SK-N-SH (cell line): Measurements from ENCODE around the gene PRDM15. TPM values are rescaled to one million over a fixed set of nuclear protein-coding genes. Genes with fewer than 3 reads are reported as not detected.

ENCODE experiments used
- CTCF ChIA-PET: fragments of 300-600, 350-600 bp; formaldehyde crosslinking; extraction: SDS; loops from one replicate; lab custom pipeline; 2021; lab: Yijun Ruan, JAX
- POLR2A ChIA-PET: fragments of 350-600 bp; sonication (Branson Sonifier 250); formaldehyde crosslinking; extraction: SDS; loops from one replicate; lab custom pipeline; 2020; ENCODE audit warnings: antibody characterized with exemption, inconsistent platforms; lab: Yijun Ruan, JAX
- DNase-seq: peaks from one replicate; pipeline ENCODE4 v3.0.0; 2012
- H2AFZ ChIP-seq: fragments of 200-600 bp; sonication (generic); 2 replicates; pipeline ENCODE4 v1.8.1; 2016; ENCODE audit warnings: antibody characterized with exemption, mild to moderate bottlenecking, low read depth
- H3F3A ChIP-seq: fragments of 200-600 bp; sonication (generic); replicated peaks from 2 replicates; pipeline ENCODE3; 2016; ENCODE audit warnings: antibody characterized with exemption, mild to moderate bottlenecking; ENCODE audit not compliant: insufficient read depth
- H3K27ac ChIP-seq, 2 experiments: fragments of 200-500 bp in 1 of 2; fragments of 200-600 bp in 1 of 2; sonication (Bioruptor generic) in 1 of 2; sonication (generic), shearing (Covaris generic) in 1 of 2; 2 replicates each; pipeline versions ENCODE4 v1.5.1 to v1.6.1; 2014 to 2016; ENCODE audit warnings: low read depth in 2 of 2, inconsistent platforms in 1 of 2, low read length in 1 of 2, mild to moderate bottlenecking in 1 of 2, mixed read lengths in 1 of 2
- H3K27me3 ChIP-seq: fragments of 200-600 bp; sonication (generic), shearing (Covaris generic); 2 replicates; pipeline ENCODE4 v1.6.1; 2016; ENCODE audit warnings: mixed run types; ENCODE audit not compliant: insufficient read depth
- H3K36me3 ChIP-seq, 2 experiments: fragments of 200-500 bp in 1 of 2; fragments of 200-600 bp in 1 of 2; sonication (Bioruptor generic) in 1 of 2; sonication (generic) in 1 of 2; replicated peaks in 1 of 2; 2 replicates each; pipeline versions ENCODE3 to v1.5.1; 2014 to 2016; ENCODE audit warnings: low read length in 1 of 2, mild to moderate bottlenecking in 1 of 2; ENCODE audit not compliant: insufficient read depth in 2 of 2, control insufficient read depth in 1 of 2
- H3K4me1 ChIP-seq, 2 experiments: fragments of 200-500 bp in 1 of 2; fragments of 200-600 bp in 1 of 2; sonication (Bioruptor generic) in 1 of 2; sonication (generic), shearing (Covaris generic) in 1 of 2; 2 replicates each; pipeline versions ENCODE4 v1.5.1 to v1.6.1; 2014 to 2016; ENCODE audit warnings: low read depth in 1 of 2, low read length in 1 of 2, mixed run types in 1 of 2; ENCODE audit not compliant: insufficient read depth in 2 of 2, control insufficient read depth in 1 of 2
- H3K4me2 ChIP-seq: fragments of 200-600 bp; sonication (generic), shearing (Covaris generic); 2 replicates; pipeline ENCODE4 v1.6.1; 2017; ENCODE audit warnings: mixed run types
- H3K4me3 ChIP-seq, 2 experiments: fragments of 200-500 bp in 1 of 2; fragments of 200-600 bp in 1 of 2; sonication (Bioruptor generic) in 1 of 2; sonication (generic), shearing (Covaris generic) in 1 of 2; 2 replicates each; pipeline versions ENCODE4 v1.5.1 to v1.8.1; 2014 to 2016; ENCODE audit warnings: low read depth in 2 of 2, inconsistent platforms in 1 of 2, low read length in 1 of 2, mild to moderate bottlenecking in 1 of 2, mixed read lengths in 1 of 2, moderate library complexity in 1 of 2
- H3K79me2 ChIP-seq: fragments of 200-600 bp; sonication (generic); 2 replicates; pipeline ENCODE4 v1.8.1; 2017; ENCODE audit warnings: mild to moderate bottlenecking; ENCODE audit not compliant: insufficient read depth
- H3K9ac ChIP-seq: fragments of 200-600 bp; sonication (generic); 2 replicates; pipeline ENCODE4 v1.6.1; 2017; ENCODE audit warnings: mixed run types
- H3K9me2 ChIP-seq: fragments of 200-600 bp; sonication (generic); 2 replicates; pipeline ENCODE4 v1.6.1; 2017; ENCODE audit warnings: mixed run types
- H3K9me3 ChIP-seq: fragments of 200-600 bp; sonication (generic); 2 replicates; pipeline ENCODE4 v1.6.1; 2017; ENCODE audit warnings: mixed run types, mild to moderate bottlenecking, moderate library complexity
- H4K20me1 ChIP-seq: fragments of 200-600 bp; sonication (generic); 2 replicates; pipeline ENCODE4 v1.6.1; 2017; ENCODE audit warnings: mild to moderate bottlenecking, mixed run types; ENCODE audit not compliant: insufficient read depth
- CHD2 ChIP-seq: fragments of 150-350 bp; IDR thresholded peaks from 2 replicates; pipeline ENCODE4 v1.6.1; 2018; ENCODE audit warnings: low read length; ENCODE audit not compliant: partially characterized antibody
- CTCF ChIP-seq: fragments of 200-600 bp; sonication (generic); IDR thresholded peaks from 2 replicates; pipeline ENCODE4 v1.6.1; 2017; ENCODE audit warnings: antibody characterized with exemption, mild to moderate bottlenecking, moderate library complexity
- ELF1 ChIP-seq: IDR thresholded peaks from 2 replicates; pipeline ENCODE4 v1.4.0; 2012
- FOSL2 ChIP-seq: IDR thresholded peaks from 2 replicates; pipeline ENCODE4 v1.4.0; 2012; ENCODE audit warnings: low read depth, mild to moderate bottlenecking, moderate library complexity, borderline replicate concordance
- GABPA ChIP-seq: IDR thresholded peaks from 2 replicates; pipeline ENCODE4 v1.4.0; 2012; ENCODE audit warnings: low read depth, mild to moderate bottlenecking
- GATA2 ChIP-seq: sonication (generic); formaldehyde crosslinking; IDR thresholded peaks from 2 replicates; pipeline ENCODE4 v1.5.0; 2020; ENCODE audit warnings: mild to moderate bottlenecking, missing genetic modification reagents
- MAX ChIP-seq: IDR thresholded peaks from 2 replicates; pipeline ENCODE4 v1.4.0; 2012; ENCODE audit warnings: low read depth
- MXI1 ChIP-seq: IDR thresholded peaks from 2 replicates; pipeline ENCODE4 v1.6.1; 2012; ENCODE audit warnings: mild to moderate bottlenecking, low read depth, low read length, improper control_type of control experiment
- NFIC ChIP-seq: IDR thresholded peaks from 2 replicates; pipeline ENCODE4 v1.4.0; 2012; ENCODE audit warnings: borderline replicate concordance
- NRF1 ChIP-seq: IDR thresholded peaks from 2 replicates; pipeline ENCODE4 v1.6.1; 2012; ENCODE audit warnings: low read depth, mild to moderate bottlenecking, low read length
- POLR2AphosphoS5 ChIP-seq: IDR thresholded peaks from 2 replicates; pipeline ENCODE4 v1.6.1; 2012; ENCODE audit warnings: low read depth, low read length
- RAD21 ChIP-seq: IDR thresholded peaks from 2 replicates; pipeline ENCODE4 v1.6.1; 2012; ENCODE audit warnings: mild to moderate bottlenecking, low read length
- RXRA ChIP-seq: IDR thresholded peaks from 2 replicates; pipeline ENCODE4 v1.4.0; 2012; ENCODE audit warnings: low read depth, mild to moderate bottlenecking, borderline replicate concordance
- TAF1 ChIP-seq: IDR thresholded peaks from 2 replicates; pipeline ENCODE4 v1.6.1; 2012; ENCODE audit warnings: low read depth, mild to moderate bottlenecking, low read length, moderate library complexity, borderline replicate concordance
- TCF12 ChIP-seq: IDR thresholded peaks from 2 replicates; pipeline ENCODE4 v1.4.0; 2012
- YY1 ChIP-seq: IDR thresholded peaks from 2 replicates; pipeline ENCODE4 v1.4.0; 2012; ENCODE audit warnings: low read depth, mild to moderate bottlenecking
- ZBTB33 ChIP-seq: IDR thresholded peaks from 2 replicates; pipeline ENCODE4 v1.4.0; 2012; ENCODE audit warnings: low read depth, borderline replicate concordance
- WGBS: methylation state at CpG from one replicate; pipeline ENCODE4 v1.1.6; 2017; ENCODE audit warnings: low lambda C conversion rate; 5-methylcytosine and 5-hydroxymethylcytosine counted together
- polyA plus RNA-seq, 3 experiments: library from polyadenylated mRNA; depleted of rRNA; stranded (reverse); fragments of >200 nt; gene quantifications; 2 replicates each; pipeline ENCODE4 v1.2.3, GENCODE V29; 2012

Gene PRDM15
- 6.6 and 7.0 TPM in 2 replicates for polyA plus RNA-seq (2012; rRNA removed)
- polyA plus RNA-seq (2012; cell fraction: cytosol; rRNA removed) = 2.5 and 3.0 TPM in 2 replicates
- polyA plus RNA-seq (2012; cell fraction: nucleus; rRNA removed) = 25.7 and 30.7 TPM in 2 replicates

- peaks cover 24% of the 10 kb centered on the region; the same call in 1 of the 2 replicates for H3K79me2 ChIP-seq
- no peaks in the 10 kb centered on the region for H3K27me3 ChIP-seq
- no peaks in the 10 kb centered on the region for H4K20me1 ChIP-seq
- DNase-seq = peak; percentile 94
- H3K27ac ChIP-seq = peak within 1 kb of the TSS; percentile 67 to 87
- H3K4me3 ChIP-seq = peak within 1 kb of the TSS; percentile 88 to 93
- peak within 1 kb of the TSS; percentile 99 for H2AFZ ChIP-seq
- CTCF ChIA-PET = interaction anchor here (0.6 to 2.4 kb wide), 4 partner anchors 63 to 267 kb away, joined by 3 to 10 read pairs (median 4); partner anchors contain the start of gene C2CD2
- peak; percentile 58; the same call in 1 of the 2 replicates for TF ChIP-seq MXI1
- TF ChIP-seq ELF1 = 0 out of 2 replicates have a peak, but pooled peaks have one; percentile 34
- TF ChIP-seq CTCF = no peak
- TF ChIP-seq TAF1 = 0 out of 2 replicates have a peak, but pooled peaks have one; percentile 8
- TF ChIP-seq MAX = peak; percentile 85
- TF ChIP-seq GABPA = peak; percentile 78
- no peak for TF ChIP-seq ZBTB33
- no peaks in the 10 kb centered on the region for H3K36me3 ChIP-seq
- peak within 1 kb of the TSS; percentile 94 for H3K4me2 ChIP-seq
- no peaks in the 10 kb centered on the region for H3K9me3 ChIP-seq
- POLR2A ChIA-PET = interaction anchor here (0.5 to 1.6 kb wide), 2 partner anchors 10 to 23 kb away, joined by 3 to 4 read pairs; no protein-coding TSS in a partner anchor
- H3F3A ChIP-seq = peaks cover 9% of the 10 kb centered on the region
- H3K9ac ChIP-seq = peak within 1 kb of the TSS; percentile 83
- WGBS = 10% methylated on average over 6 of the region's 89 CpGs
- peaks cover 0 to 13% of the 10 kb centered on the region in 2 experiments; a peak in 3 of 4 replicates for H3K4me1 ChIP-seq
- H3K9me2 ChIP-seq = no peaks in the 10 kb centered on the region
These were observed at the start of gene PRDM15 for GRCh38 chr21:41879190-41879998. Gene PRDM15, minus strand, starts transcription at chr21:41879344. Its CDS starts 18,981 bp downstream, at chr21:41860363.

GRCh38 chr21:41928621-41929220, 49.6 kb upstream of the PRDM15 start:
- ChIA-PET POLR2A (no interaction called here), CTCF (interaction anchor here (0.9 to 1.2 kb wide), 3 partner anchors 11 to 65 kb away, joined by 3 read pairs; no protein-coding TSS in a partner anchor)
- 95% methylated on average over 9 of the region's 10 CpGs for WGBS
- Histone ChIP-seq H3K27me3 (no peaks in the 10 kb centered on the region), H2AFZ (no peak overlapping the region), H3K9me2 (no peaks in the 10 kb centered on the region), H3F3A (peaks cover 2% of the 10 kb centered on the region), H3K9me3 (no peaks in the 10 kb centered on the region), H3K79me2 (peaks cover 6% of the 10 kb centered on the region; the same call in 1 of the 2 replicates), H3K4me1 (peaks cover 12 to 13% of the 10 kb centered on the region in 2 experiments; a peak in 2 of 4 replicates), H3K4me2 (no peak overlapping the region), H3K36me3 (no peaks in the 10 kb centered on the region), H3K4me3 (no peak overlapping the region), H3K27ac (no peak overlapping the region), H3K9ac (no peak overlapping the region), H4K20me1 (no peaks in the 10 kb centered on the region)
- no peak for TF ChIP-seq POLR2AphosphoS5
- TF ChIP-seq FOSL2 = no peak
- no peak for TF ChIP-seq MXI1
- no peak for TF ChIP-seq TCF12
- no peak for TF ChIP-seq CHD2
- TF ChIP-seq YY1 = no peak
- TF ChIP-seq RXRA = no peak
- TF ChIP-seq ELF1 = no peak
- no peak for TF ChIP-seq GATA2 (CRISPR knock-in tag)
- TF ChIP-seq TAF1 = no peak
- TF ChIP-seq RAD21 = no peak
- no peak for TF ChIP-seq NFIC
- no peak for TF ChIP-seq NRF1
- DNase-seq = no peak
